Right hindlimb (tissue), 1 donor: ENCODE data around the gene HES4.
"Not testable (repeated sequence)": the region's sequence is repeated elsewhere in the genome, so short reads cannot be mapped to it uniquely, and the experiment has no call there.

ENCODE experiments used
- DNase-seq: peaks from one replicate; pipeline ENCODE4 v3.0.0-alpha.2; 2018

The HES4 gene

DNA sequence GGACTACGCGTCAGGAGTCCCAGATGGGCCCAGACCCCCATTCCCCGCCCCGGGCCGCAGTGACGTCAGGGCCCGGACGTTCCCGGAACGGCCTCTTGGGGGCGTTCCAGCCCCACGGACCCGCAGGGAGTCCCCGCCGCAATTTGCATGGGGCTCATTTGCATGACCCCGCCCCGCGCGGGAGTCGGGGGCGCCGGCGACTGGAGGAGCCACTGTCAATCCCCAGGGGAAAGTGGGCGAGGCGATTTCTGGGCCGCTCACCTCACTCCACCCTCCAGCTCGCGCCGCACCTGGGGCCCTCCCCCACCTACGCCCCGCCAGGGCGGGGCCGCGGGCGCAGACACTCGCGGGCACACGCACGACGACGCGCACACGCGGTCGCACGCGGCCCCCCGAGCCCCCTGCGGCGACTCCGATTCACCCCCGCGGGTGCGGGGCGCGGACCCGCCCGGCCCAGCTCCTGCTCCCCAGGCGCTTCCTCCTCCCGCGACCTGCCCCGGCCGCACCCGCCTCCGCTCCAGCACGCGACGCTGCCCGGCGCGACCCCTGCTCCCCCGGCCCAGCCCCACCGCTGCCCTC lies 33.2 kb upstream of the HES4 start:
- DNase-seq: peak; percentile 75

DNA sequence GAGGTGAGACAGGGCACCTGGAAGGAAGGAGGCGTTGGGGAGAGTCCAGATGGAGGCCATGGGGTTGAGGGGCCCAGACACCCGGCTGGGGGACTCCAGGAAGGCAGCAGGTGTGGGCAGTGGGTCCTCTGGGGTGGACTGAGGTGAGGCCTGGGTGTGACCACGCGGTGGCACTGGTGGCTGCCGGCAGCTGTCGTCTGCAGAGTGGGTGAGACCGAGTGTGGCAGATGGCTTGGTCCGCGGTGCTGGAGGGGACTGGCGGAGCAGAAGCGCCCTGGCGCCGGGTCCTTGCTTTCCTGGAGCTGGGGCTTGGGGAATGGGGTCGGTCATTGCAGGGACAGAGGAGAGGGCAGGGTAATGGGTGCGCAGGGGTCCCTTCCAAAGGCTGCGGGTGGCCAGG lies 32.5 kb upstream of the HES4 start:
- no peak for DNase-seq

DNA sequence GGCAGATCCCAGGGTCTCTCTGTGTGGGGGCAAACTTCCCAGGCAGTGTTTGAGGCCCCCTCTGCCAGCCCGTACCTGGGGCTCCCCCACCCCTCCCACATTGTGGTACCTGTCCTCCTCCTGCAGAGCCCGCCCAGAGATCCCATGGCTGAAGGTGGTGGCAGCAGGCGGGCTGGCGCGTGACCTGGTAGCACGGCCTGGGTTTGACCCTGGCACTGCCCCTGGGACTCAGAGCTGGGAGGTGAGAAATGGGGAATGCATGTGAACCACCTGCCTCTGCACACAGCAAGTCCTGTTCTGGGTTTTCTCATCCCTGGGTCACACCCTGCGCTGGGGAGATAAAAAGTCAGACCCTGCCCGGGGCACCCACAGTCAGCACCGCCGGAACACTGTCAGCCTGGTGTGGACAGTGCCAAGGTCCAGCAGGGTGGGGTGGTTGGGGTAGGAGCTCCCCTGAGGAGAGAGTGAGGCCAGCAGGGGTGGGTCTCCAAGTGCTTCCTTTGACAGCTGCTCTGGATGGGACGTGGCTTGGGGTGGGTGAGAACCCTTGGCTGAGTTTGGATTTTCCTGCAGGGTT lies 31.9 kb upstream of the HES4 start:
- no peak for DNase-seq

DNA sequence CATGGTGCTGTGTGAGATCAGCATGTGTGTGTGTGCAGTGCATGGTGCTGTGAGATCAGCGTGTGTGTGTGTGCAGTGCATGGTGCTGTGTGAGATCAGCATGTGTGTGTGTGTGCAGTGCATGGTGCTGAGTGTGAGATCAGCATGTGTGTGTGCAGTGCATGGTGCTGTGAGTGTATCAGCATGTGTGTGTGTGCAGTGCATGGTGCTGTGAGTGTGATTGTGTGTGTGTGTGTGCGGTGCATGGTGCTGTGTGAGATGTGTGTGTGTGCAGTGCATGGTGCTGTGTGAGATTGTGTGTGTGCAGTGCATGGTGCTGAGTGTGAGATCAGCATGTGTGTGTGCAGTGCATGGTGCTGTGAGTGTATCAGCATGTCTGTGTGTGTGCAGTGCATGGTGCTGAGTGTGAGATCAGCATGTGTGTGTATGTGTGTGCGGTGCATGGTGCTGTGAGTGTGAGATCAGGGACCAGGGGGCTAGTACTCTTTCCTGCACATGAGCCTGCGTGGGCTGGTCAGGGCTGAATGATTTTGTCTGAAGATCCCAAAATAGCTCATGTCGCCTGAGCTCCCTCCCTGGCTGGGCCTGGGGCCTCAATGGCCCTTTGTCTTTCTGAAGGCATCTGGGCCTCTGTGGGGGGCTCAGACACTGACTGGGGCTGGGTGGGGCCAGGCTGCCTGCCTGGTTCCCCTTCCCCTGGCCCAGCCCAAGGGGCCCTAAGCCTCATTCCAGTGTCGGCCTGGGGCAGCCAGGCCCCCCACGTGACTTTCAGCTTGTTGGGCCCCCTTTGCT lies 31.2 kb upstream of the HES4 start:
- DNase-seq: not testable (repeated sequence)

DNA sequence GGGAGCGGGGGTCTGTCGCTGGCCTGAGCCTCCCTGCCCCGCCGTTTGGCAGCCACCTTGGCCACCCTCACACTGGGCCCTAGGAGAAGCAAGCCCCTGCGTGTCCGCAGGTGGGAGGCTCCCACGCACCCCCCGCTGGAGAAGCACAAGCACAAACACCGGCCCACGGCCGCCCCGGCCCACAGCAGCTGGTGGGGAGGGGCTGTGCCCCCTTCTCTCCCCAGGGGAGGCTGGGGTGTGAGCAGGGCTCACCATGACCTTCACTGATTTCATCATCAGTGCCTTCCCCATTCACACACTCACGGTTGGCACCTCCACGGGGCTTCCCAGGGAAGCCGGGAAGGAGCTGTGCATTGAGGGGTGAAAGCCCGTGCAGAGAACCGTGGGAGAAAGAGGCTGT lies 27.9 kb upstream of the HES4 start:
- no peak for DNase-seq

DNA sequence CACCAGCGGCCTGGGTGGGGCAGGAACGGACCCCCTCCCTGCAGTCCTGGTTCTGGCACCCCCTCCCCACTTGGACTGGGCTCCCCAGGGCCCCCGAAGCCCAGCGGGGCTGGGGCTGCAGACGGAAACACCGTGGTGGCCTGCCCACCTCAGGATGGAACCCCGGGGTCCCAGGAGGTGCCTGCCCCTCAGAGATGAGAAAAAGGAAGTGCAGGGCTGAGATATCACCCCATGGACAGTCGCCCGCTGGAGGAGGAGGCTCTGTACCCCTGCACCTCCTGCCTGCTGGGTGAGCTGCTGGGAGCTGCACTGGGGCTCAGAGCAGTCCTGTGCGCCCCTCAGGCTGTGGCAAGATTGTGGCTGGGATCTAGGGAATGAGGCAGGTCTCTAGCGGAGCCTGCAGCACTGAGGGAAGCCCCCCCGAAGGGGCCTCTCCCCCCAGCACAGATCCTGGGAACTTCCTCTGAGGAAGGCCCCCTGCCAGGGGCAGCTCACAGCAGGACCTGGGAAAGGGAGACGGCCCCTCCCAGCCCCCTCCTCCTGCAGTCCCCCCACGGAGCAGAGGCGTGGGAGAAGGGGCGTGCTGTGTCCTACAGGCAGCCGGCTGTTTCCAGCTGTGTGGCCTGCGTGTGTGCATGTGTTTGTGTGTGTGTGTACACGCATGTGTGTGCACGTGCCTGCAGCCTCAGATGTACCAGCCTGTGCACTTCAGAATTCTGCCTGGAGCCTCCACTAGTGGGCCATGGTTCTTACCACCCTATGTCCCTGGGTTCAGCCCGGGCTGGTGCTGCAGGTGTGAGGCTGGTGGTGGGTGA lies 26.9 kb upstream of the HES4 start:
- DNase-seq: peak; percentile 56

GRCh38 chr1:1025730-1026129 lies 25.8 kb upstream of the HES4 start:
- no peak for DNase-seq

- no peak for DNase-seq
Observed at GRCh38 chr1:1024771-1025699, 25.1 kb upstream of the HES4 start.

DNA sequence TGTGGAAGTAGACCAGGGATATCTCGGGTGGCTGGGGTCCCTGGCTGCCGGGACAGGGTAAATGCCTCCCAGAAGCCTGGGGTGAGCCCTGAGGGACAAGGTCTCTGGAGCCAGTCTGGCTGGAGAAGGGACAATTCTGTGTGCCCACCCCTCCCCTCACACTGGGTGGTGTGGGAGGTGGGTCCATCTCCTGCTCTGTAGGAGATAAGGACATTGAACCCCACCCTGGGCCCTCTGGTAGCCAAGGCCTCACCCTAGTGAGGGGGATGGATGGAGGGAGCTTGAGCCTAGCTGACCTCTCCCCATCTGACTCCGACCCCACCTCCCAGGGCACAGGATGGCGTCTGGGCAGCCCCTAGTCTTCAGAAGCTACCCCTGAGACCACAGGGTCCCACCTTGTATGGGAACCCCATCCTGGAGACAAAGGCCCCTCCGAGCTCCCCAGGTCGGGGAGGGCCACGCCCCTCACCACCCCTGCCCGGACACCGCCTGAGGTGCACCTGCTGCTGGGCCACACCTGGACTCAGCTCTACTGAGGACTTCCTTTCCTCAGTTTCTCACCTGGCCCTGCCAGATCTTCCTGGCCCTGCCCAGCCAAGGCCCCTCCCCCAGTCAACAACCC lies 24.4 kb upstream of the HES4 start:
- no peak for DNase-seq

- no peak for DNase-seq
Observed at GRCh38 chr1:1023700-1024099, 23.8 kb upstream of the HES4 start.

- no peak for DNase-seq
Observed at GRCh38 chr1:1022302-1023009, 22.6 kb upstream of the HES4 start.

DNA sequence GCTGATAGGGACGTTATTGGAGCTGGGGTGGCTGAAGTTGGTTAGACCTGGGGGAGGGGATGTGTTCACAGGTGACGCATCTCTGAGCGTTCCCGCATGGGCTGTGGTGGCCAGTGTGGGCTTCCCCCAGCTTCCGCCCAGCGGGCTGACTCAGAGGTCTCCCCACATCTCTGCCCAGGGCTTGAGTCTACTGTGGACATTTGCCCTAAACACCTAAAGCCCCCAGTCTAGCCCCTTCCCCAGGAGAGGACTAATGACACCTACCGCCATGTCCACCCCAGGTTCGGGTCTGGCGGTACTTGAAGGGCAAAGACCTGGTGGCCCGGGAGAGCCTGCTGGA lies 22.0 kb upstream of the HES4 start:
- DNase-seq: no peak

- DNase-seq: peak; percentile 86
Observed at GRCh38 chr1:1021010-1021919, 21.4 kb upstream of the HES4 start.

DNA sequence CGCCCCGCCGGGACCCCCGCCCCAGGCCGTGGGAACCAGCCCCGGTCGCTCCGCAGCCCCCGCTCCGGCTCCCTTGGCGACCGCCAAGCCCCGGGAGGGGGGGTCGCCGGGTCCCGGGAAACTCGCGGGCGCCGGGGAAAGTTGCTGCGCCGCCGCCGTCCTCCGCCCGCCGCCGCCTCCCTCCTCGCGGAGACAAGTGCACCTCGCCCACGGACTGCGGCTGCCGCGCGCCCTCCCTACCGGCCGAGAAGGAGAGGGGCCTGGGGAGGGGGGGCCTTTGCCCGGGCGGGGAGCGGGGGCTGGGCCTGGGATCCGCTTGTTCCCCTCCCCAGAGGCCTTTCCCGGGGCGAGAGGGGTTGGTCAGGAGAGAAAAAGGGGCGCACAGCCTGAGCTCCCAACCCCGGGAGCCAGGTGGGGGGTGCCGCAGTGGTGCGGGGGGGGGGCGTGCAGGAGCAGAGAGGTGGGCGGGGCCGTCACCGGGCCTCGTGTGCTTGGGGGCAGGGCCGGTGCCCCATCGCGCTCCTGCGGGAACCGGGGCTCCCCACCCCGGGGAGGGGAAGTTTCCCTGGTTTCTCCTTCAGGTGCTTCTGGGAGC lies 20.6 kb upstream of the HES4 start:
- no peak for DNase-seq

GRCh38 chr1:1020000-1020404 lies 20.1 kb upstream of the HES4 start, which contains the start of gene AGRN:
Gene AGRN (plus strand): TSS chr1:1020120. CDS start chr1:1020173, 53 bp downstream.
- no peak for DNase-seq

DNA sequence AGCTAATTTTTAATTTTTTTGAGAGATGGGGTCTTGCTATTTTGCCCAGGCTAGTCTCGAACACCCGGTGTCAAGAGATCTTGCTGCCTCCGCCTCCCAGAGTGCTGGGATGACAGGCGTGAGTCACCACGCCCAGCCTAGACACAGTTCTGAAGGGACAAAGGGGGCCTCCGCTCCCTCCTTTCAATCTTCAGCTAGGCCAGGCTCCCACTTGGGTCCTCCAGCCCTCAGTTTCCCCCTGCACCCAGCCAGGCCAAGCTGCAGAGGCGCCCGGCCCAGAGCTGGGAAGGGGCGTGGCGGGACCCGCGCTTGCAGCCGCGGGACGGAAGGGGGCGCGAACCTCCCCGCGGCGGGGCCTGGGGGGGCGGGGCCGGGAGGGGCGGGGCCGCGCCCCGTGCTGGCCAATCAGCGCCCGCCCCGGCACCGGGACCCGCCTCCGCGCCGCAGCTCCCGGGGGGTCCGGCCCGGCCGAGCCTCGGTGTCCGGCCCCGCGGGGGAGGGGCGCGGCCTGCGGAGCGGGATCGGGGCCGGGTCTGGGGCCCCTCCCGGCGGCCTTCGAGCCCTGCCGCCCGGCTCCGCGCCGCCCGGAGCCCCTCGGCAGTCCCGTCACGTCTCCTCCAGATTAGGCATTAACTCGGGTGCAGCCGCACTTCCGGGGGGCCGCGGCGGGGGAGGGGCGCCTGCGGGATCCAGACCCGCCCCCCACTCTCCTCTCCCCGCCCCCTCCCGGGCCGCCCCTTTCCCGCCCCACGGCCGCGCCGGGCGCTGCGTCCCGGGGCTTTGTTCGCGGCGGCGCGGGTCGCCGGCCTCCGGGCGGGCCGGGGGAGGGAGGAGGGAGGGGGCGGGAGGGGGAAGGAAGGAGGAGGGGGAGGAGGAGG lies 19.5 kb upstream of the HES4 start:
- peak; percentile 89 for DNase-seq

GRCh38 chr1:1018321-1018685 lies 18.4 kb upstream of the HES4 start:
- not testable (repeated sequence) for DNase-seq
